ENCODE measurements around the gene CNIH3.

The CNIH3 gene

GRCh38 chr1:224782281-224783000, 166.3 kb downstream of the CNIH3 start:
- no peak for DNase-seq

- DNase-seq = peak; percentile 13 to 46
Observed at GRCh38 chr1:224783006-224783651, 167.0 kb downstream of the CNIH3 start.

GRCh38 chr1:224784265-224785039, 168.3 kb downstream of the CNIH3 start:
- no peak for DNase-seq

GRCh38 chr1:224785040-224785328, 168.9 kb downstream of the CNIH3 start:
- DNase-seq = no peak

- DNase-seq = no peak
Observed at GRCh38 chr1:224785622-224786021, 169.5 kb downstream of the CNIH3 start.

- no peak for DNase-seq
Observed at GRCh38 chr1:224786533-224787250, 170.6 kb downstream of the CNIH3 start.

- no peak for DNase-seq
Observed at GRCh38 chr1:224789311-224789710, 173.2 kb downstream of the CNIH3 start.

Measured in NCI-H2081 (cell line).